HL-60/S4 (cell line): ENCODE data around the gene C17orf50.

Experiments
- in situ Hi-C: fragments of 300-500 bp; cut with MboI; formaldehyde crosslinking; loops from 2 replicates; pipeline ENCODE4 v1.14.3; 2022; ENCODE audit warnings: low sequenced_read_pairs

C17orf50 gene

GRCh38 chr17:35774499-35774898 lies 13.8 kb downstream of the C17orf50 start:
- in situ Hi-C loops: no loop called here

- in situ Hi-C loops: no loop called here
Observed at GRCh38 chr17:35775039-35775438, 14.4 kb downstream of the C17orf50 start.

- in situ Hi-C loops: no loop called here
Observed at GRCh38 chr17:35775583-35775982, 14.9 kb downstream of the C17orf50 start.

GRCh38 chr17:35778641-35779196 lies 18.0 kb downstream of the C17orf50 start:
- in situ Hi-C loops: no loop called here

- in situ Hi-C loops: no loop called here
Observed at GRCh38 chr17:35780950-35781349, 20.3 kb downstream of the C17orf50 start.

GRCh38 chr17:35784895-35785294 lies 24.2 kb downstream of the C17orf50 start:
- in situ Hi-C loops: no loop called here

GRCh38 chr17:35786941-35787432 lies 26.3 kb downstream of the C17orf50 start:
- in situ Hi-C loops: no loop called here

- in situ Hi-C loops: no loop called here
Observed at GRCh38 chr17:35788477-35789368, 28.0 kb downstream of the C17orf50 start.

GRCh38 chr17:35790841-35791240 lies 30.2 kb downstream of the C17orf50 start:
- in situ Hi-C loops: no loop called here

- in situ Hi-C loops: no loop called here
Observed at GRCh38 chr17:35791681-35792350, 31.1 kb downstream of the C17orf50 start.

- in situ Hi-C loops: no loop called here
Observed at GRCh38 chr17:35793257-35793656, 32.6 kb downstream of the C17orf50 start.

- in situ Hi-C loops: no loop called here
Observed at GRCh38 chr17:35795007-35795870, 34.6 kb downstream of the C17orf50 start, which contains the start of gene MMP28. MMP28 (minus strand) TSS chr17:35795641; CDS start chr17:35795377, 264 bp downstream.

- in situ Hi-C loops: no loop called here
Observed at GRCh38 chr17:35795871-35796265, 35.2 kb downstream of the C17orf50 start.

- in situ Hi-C loops: no loop called here
Observed at GRCh38 chr17:35796942-35797341, 36.3 kb downstream of the C17orf50 start.

GRCh38 chr17:35797370-35797769 lies 36.7 kb downstream of the C17orf50 start:
- in situ Hi-C loops: no loop called here

- in situ Hi-C loops: no loop called here
Observed at GRCh38 chr17:35797918-35798317, 37.2 kb downstream of the C17orf50 start.

GRCh38 chr17:35799942-35800341 lies 39.3 kb downstream of the C17orf50 start:
- in situ Hi-C loops: no loop called here

- in situ Hi-C loops: no loop called here
Observed at GRCh38 chr17:35801583-35802224, 41.0 kb downstream of the C17orf50 start.

- in situ Hi-C loops: loop anchor here (5.0 kb wide), 1 partner anchor 42 kb away; the partner anchor contains the start of gene C17orf50
Observed at GRCh38 chr17:35804658-35805192, 44.0 kb downstream of the C17orf50 start.
